Breast epithelium (tissue), 3 donors: Measurements from ENCODE around the gene CDH23.

ENCODE experiments used
- POLR2A ChIP-seq: fragments of 450-650 bp; IDR thresholded peaks from one replicate; pipeline ENCODE4 v1.6.1; 2016; ENCODE audit warnings: antibody characterized with exemption, mild to moderate bottlenecking, moderate library complexity
- TF ChIP-seq, protein P1 (sequence below), 3 donors: fragments of 450-650 bp; IDR thresholded peaks; one replicate each; pipeline ENCODE4 v1.5.1; 2016 to 2017; ENCODE audit warnings: antibody characterized with exemption in 3 of 3, mild to moderate bottlenecking in 3 of 3, moderate library complexity in 3 of 3

DNA sequence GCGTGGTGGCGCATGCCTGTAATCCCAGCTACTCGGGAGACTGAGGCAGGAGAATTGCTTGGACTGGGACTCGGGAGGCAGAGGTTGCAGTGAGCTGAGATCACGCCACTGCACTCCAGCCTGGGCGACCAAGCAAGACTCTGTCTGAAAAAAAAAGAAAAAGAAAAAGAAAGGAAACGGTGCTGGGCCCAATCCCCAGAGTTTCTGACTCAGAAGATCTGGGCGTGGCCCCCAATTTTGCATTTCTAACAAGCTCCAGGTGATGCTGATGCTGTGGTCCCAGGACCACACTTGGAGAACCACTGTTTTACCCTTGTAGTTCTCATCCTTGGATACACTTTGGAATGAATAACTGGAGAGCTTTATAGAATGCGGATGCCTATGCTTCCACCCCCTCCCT is 243.9 kb downstream of the CDH23 start:
- TF ChIP-seq, protein P1, sequence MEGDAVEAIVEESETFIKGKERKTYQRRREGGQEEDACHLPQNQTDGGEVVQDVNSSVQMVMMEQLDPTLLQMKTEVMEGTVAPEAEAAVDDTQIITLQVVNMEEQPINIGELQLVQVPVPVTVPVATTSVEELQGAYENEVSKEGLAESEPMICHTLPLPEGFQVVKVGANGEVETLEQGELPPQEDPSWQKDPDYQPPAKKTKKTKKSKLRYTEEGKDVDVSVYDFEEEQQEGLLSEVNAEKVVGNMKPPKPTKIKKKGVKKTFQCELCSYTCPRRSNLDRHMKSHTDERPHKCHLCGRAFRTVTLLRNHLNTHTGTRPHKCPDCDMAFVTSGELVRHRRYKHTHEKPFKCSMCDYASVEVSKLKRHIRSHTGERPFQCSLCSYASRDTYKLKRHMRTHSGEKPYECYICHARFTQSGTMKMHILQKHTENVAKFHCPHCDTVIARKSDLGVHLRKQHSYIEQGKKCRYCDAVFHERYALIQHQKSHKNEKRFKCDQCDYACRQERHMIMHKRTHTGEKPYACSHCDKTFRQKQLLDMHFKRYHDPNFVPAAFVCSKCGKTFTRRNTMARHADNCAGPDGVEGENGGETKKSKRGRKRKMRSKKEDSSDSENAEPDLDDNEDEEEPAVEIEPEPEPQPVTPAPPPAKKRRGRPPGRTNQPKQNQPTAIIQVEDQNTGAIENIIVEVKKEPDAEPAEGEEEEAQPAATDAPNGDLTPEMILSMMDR (IDR thresholded peaks at IDR 0.05), result no peak
- no peak for TF ChIP-seq POLR2A
